Stomach smooth muscle (tissue), 2 donors: ENCODE data around the gene LENG1.

Source experiments
- H3K27ac ChIP-seq: one replicate; pipeline ENCODE4 v1.7.0; 2013; ENCODE audit warnings: mild to moderate bottlenecking, low read length, inconsistent platforms
- H3K27me3 ChIP-seq, 2 donors: one replicate each; pipeline ENCODE4 v1.7.0; 2013; ENCODE audit warnings: low read length in 2 of 2; ENCODE audit not compliant: insufficient read depth in 2 of 2, control insufficient read depth in 1 of 2
- H3K36me3 ChIP-seq, 2 donors: one replicate each; pipeline ENCODE4 v1.7.0; 2013; ENCODE audit warnings: low read length in 2 of 2; ENCODE audit not compliant: control insufficient read depth in 2 of 2, insufficient read depth in 2 of 2
- H3K4me1 ChIP-seq: one replicate; pipeline ENCODE4 v1.7.0; 2013; ENCODE audit warnings: low read length; ENCODE audit not compliant: control insufficient read depth, insufficient read depth
- H3K4me3 ChIP-seq, 2 donors: one replicate each; pipeline ENCODE4 v1.7.0; 2013; ENCODE audit warnings: low read length in 2 of 2
- H3K9ac ChIP-seq, 2 donors: one replicate each; pipeline ENCODE4 v1.7.0; 2013; ENCODE audit warnings: low read length in 2 of 2, mild to moderate bottlenecking in 1 of 2
- H3K9me3 ChIP-seq, 2 donors: one replicate each; pipeline ENCODE4 v1.7.0; 2013; ENCODE audit warnings: low read length in 2 of 2; ENCODE audit not compliant: control insufficient read depth in 2 of 2
- donor health status: healthy.
- donor health status: Pancreatic carcinoma.

Gene LENG1

DNA sequence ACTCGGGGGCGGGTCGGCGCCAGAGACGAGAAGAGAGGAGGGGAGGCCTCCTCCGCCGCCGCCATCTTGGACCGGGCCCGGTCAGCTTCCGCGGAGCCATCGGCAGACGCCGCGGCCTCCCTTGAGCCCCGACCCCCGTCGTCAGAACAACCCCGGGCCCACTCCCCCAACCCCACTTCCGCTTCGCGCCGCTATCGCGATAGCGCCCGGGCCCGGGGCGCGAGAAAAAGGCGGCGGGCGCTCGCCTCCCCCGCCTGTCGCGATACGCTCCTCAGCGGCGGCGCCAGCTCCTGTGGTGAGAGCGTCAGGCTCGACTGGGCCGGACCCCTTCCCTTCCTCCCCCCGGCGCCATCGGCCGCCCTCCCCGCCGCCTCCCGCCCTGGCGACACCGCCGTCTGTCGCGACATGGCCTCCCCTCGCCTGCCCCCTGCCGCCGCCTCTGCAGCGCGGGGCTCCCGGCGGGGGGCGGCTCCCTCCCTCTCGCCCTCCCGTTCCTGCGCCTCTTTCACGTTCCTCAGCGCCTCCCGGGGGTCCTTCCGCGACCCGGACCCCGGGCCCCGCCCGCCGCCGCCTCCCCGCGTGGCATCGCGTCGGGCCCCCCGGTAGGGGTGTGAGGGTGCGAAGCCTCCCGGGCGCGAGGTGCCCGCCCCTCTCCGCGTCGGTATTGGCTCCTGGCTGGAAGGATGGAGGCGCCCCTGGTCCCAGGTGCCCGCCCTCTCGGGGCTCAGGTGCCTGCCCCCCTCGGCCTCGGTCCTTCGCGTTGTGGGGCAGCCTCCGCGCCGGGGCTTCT lies 21.6 kb downstream of the LENG1 start, which contains the start of gene CNOT3:
CNOT3 (plus strand) TSS at position 64 of the 790 bp plus-strand sequence. CDS start 5,217 bp downstream, outside the sequence.
- Histone ChIP-seq H3K4me3 (peak within 1 kb of the TSS; percentile 84 to 85), H3K27ac (peak within 1 kb of the TSS; percentile 88), H3K36me3 (peaks cover 9 to 10% of the 10 kb centered on the region in 2 donors), H3K27me3 (peaks cover 0 to 5% of the 10 kb centered on the region in 2 donors), H3K9me3 (no peaks in the 10 kb centered on the region), H3K4me1 (peaks cover 35% of the 10 kb centered on the region), H3K9ac (peak within 1 kb of the TSS; percentile 81 to 86)

GRCh38 chr19:54136864-54137698 lies 22.4 kb downstream of the LENG1 start:
- peak overlapping the region; percentile 88 for H3K27ac ChIP-seq
- peak overlapping the region; percentile 62 to 81 for H3K9ac ChIP-seq
- peak overlapping the region; percentile 84 to 85 for H3K4me3 ChIP-seq
- H3K9me3 ChIP-seq = no peaks in the 10 kb centered on the region
- peaks cover 35% of the 10 kb centered on the region for H3K4me1 ChIP-seq
- peaks cover 0 to 5% of the 10 kb centered on the region in 2 donors for H3K27me3 ChIP-seq
- peaks cover 1 to 4% of the 10 kb centered on the region in 2 donors for H3K36me3 ChIP-seq

DNA sequence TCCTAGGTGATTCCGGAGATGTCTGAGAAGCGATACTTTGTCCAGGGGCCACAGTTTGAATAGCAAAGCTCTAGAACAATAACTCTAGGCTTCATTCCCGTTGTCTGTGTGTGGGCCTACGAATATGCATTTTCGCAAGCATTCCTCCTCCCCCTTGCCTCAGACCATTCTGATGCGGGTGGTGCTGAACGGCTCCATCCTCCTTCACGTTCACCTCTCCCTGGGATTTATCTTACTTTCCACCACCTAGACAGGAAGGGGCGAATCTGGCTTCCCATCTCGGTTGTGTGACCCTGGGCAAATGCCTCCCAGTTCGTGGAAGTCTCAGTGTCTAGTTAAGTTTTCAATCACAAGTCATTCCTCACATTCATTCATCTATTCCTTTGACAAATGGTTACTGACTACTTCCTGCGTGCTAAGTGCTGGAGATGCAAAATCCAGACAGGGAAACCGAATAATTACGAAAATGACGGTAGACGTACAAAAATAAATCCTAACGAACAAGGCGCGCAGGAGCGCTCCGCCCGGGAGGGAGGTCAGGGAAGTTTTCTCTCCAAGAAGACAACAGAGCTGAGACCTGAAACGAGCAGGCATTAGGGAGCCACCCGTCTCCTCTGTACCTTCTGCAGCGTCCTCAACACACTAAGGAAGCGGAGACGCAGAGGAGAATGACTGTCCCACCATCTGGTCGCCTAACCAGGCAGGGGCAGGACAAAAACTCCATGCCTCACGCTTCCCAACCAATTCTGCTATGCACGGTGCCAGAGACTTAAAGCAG lies 23.2 kb downstream of the LENG1 start:
- Histone ChIP-seq H3K9me3 (no peaks in the 10 kb centered on the region), H3K4me3 (peak overlapping the region; percentile 84 to 85), H3K9ac (peak overlapping the region; percentile 29 to 72), H3K27ac (peak overlapping the region; percentile 53), H3K4me1 (peaks cover 35% of the 10 kb centered on the region), H3K27me3 (peaks cover 0 to 5% of the 10 kb centered on the region in 2 donors), H3K36me3 (peaks cover 3 to 9% of the 10 kb centered on the region in 2 donors)

DNA sequence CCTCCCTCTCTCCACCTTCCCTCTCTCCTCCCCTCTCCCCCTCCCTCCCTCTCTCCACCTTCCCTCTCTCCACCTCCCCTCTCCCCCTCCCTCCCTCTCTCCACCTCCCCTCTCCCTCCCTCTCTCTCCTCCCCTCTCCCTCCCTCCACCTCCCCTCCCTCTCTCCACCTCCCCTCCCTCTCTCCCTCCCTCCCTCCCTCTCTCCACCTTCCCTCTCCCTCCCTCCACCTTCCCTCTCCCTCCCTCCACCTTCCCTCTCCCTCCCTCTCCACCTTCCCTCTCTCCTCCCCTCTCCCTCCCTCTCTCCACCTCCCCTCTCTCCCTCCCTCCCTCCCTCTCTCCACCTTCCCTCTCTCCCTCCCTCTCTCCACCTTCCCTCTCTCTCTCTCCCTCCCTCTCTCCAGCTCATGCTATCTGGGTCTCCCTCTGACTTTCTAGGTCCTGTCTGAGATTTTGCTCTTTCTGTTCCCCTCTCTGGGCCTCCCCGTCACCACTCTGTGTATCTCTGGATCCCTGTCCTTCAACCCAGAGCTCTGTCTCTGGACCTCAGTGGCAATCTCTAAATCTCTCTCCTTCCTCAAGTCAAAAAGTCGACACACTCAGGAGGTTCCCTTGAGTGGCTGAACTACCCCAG lies 25.4 kb downstream of the LENG1 start:
- Histone ChIP-seq H3K4me1 (peaks cover 16% of the 10 kb centered on the region), H3K27me3 (peaks cover 0 to 5% of the 10 kb centered on the region in 2 donors), H3K36me3 (peaks cover 14 to 16% of the 10 kb centered on the region in 2 donors)

DNA sequence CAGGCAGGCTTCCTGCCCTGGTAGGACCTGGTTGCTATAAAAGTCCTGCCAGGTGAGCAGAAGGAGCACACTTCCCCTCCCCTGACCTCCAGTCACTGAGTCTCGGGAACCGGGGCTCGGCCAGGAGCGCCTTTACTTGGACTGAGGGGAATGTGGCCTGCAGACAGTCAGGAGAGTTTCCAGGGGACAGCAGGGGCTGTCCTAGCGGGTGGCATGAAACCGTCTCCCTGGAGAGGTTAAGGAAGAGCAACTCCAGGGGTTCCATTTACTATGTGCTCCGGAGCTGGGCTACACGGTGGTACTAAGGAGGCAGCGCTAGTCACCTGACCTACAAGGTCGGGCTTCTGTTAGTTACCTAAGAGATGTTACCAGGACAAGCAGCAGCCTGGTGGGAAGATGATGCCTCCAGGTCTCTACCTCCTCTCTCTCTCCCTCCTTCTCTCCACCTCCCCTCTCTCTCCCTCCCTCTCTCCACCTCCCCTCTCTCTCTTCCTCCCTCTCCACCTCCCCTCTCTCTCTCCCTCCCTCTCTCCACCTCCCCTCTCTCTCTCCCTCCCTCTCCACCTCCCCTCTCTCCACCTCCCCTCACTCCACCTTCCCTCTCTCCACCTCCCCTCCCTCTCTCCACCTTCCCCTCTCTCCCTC lies 26.1 kb downstream of the LENG1 start:
- Histone ChIP-seq H3K36me3 (peaks cover 16 to 20% of the 10 kb centered on the region in 2 donors), H3K27ac (no peak overlapping the region), H3K9ac (no peak overlapping the region), H3K4me1 (peaks cover 10% of the 10 kb centered on the region), H3K27me3 (peaks cover 0 to 5% of the 10 kb centered on the region in 2 donors), H3K9me3 (no peaks in the 10 kb centered on the region), H3K4me3 (no peak overlapping the region)

More for the DNA sequence above, 25.4 kb downstream of the LENG1 start:
- H3K4me3 ChIP-seq = no peak overlapping the region
- no peak overlapping the region for H3K9ac ChIP-seq
- H3K9me3 ChIP-seq = no peaks in the 10 kb centered on the region
- no peak overlapping the region for H3K27ac ChIP-seq

DNA sequence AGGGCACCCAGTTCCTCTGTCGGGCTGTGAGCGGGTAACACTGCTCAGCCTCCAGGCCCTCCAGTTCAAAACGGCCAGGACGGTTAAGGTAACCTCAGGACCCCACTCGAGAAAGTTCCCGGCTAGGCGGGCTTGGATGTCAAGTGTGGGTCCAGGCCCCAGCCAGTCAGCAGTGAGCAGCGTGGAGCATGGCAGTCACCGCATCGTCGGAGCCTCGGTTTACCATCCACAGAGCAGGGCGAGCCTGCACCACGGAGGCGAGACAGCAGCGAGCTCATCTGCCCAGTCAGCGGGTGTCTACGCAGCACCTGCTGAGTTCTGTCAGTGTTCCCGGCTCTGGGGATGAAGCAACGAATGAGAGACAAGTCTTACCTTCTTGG lies 29.9 kb downstream of the LENG1 start:
- H3K9me3 ChIP-seq = no peaks in the 10 kb centered on the region

DNA sequence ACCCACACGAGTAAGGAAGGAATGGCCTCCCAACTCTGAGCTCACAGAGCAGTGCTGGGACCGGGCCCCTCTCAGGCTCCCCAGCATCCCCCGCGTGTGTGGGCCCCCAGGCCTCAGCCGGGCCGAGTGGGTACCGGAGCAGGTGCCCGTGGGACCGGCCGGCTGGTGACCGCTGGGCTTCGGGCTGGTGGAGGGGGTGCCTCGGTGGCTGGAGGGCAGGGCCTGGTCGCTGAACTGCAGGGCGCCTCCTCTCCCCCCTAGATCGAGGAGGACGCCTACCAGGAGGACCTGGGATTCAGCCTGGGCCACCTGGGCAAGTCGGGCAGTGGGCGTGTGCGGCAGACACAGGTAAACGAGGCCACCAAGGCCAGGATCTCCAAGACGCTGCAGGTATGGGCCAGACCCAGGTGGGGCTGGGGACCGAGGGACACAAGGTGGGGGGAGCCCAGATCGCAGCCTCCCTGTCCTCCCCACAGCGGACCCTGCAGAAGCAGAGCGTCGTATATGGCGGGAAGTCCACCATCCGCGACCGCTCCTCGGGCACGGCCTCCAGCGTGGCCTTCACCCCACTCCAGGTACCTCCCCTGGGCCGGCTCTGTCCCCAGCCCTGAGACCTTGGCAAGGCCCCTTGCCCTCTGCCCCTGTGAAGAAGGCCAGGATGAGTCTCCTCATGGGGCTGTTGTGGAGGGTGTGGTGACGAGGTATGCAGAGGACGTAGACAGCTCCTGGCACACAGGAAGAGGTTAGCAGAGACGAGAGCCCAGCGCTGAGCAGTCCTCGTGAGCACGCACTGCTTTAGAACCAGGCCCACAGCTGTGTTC lies 30.5 kb downstream of the LENG1 start:
- no peak overlapping the region for H3K4me3 ChIP-seq

More for the DNA sequence above, 29.9 kb downstream of the LENG1 start:
- H3K36me3 ChIP-seq = peaks cover 31 to 46% of the 10 kb centered on the region in 2 donors
- no peak overlapping the region for H3K4me3 ChIP-seq
- H3K27me3 ChIP-seq = peaks cover 0 to 2% of the 10 kb centered on the region in 2 donors
- no peak overlapping the region for H3K9ac ChIP-seq
- no peak overlapping the region for H3K27ac ChIP-seq
- no peaks in the 10 kb centered on the region for H3K4me1 ChIP-seq

DNA sequence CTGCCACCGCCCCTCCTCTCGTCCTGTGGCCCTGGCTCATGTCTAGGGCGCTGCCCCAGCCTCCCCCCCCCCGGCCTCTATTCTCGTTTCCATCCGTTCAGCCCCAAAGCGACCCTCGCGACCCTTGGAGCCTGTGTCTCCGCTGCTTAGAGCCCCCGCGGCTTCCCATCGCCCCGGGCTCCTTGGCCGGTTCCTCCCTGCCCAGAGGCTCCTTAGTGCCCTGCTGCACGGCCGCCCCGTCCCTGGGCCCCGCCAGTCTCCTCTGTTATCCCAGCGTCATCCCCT lies 31.1 kb downstream of the LENG1 start:
- H3K9ac ChIP-seq = no peak overlapping the region
- H3K36me3 ChIP-seq = peaks cover 43 to 54% of the 10 kb centered on the region in 2 donors
- H3K27ac ChIP-seq = no peak overlapping the region
- H3K4me3 ChIP-seq = no peak overlapping the region
- no peaks in the 10 kb centered on the region for H3K27me3 ChIP-seq
- H3K9me3 ChIP-seq = no peaks in the 10 kb centered on the region
- H3K4me1 ChIP-seq = no peaks in the 10 kb centered on the region

More for the DNA sequence above, 30.5 kb downstream of the LENG1 start:
- no peak overlapping the region for H3K27ac ChIP-seq
- H3K36me3 ChIP-seq = peaks cover 37 to 50% of the 10 kb centered on the region in 2 donors
- H3K9ac ChIP-seq = no peak overlapping the region
- H3K9me3 ChIP-seq = no peaks in the 10 kb centered on the region
- H3K27me3 ChIP-seq = no peaks in the 10 kb centered on the region
- no peaks in the 10 kb centered on the region for H3K4me1 ChIP-seq

DNA sequence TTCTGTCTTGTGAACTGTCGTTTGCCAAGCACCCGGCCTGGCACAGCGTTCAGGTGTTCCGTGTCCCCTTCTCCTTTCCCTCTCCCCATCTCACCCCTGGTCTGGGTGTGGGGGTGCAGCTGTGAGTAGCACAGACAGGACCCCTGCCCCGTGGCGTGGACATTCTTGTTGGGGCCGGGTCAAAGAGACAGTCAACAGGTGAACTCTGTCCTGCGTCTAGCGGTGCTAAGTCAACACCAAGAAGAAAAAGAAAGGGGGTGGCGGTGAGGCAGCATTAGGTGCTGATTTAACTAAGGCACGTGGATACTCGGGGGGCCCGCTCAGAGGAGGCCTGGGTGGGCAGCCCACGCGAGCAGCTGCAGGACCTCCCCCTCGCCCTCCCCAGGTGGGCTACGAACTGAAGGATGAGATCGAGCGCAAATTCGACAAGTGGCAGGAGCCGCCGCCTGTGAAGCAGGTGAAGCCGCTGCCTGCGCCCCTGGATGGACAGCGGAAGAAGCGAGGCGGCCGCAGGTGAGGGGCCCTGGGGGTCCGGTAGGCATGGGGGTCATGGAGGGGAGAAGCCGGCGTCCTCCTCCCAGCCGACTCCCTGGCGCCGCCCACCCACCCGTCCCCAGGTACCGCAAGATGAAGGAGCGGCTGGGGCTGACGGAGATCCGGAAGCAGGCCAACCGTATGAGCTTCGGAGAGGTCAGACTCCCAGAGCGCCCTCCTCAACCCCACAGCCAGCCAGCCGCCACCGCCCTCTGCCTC lies 31.7 kb downstream of the LENG1 start:
- H3K27ac ChIP-seq = no peak overlapping the region

More for the DNA sequence above, 31.7 kb downstream of the LENG1 start:
- H3K4me1 ChIP-seq = no peaks in the 10 kb centered on the region
- peaks cover 48 to 56% of the 10 kb centered on the region in 2 donors for H3K36me3 ChIP-seq
- H3K4me3 ChIP-seq = no peak overlapping the region
- H3K27me3 ChIP-seq = no peaks in the 10 kb centered on the region
- H3K9ac ChIP-seq = no peak overlapping the region
- no peaks in the 10 kb centered on the region for H3K9me3 ChIP-seq
